DOHH2 (cell line): ENCODE data around the gene SRGAP3.

Source experiments
- EZH2phosphoT487 ChIP-seq: fragments of 200-600 bp; sonication (generic); IDR thresholded peaks from 2 replicates; pipeline ENCODE4 v1.6.1; 2017; ENCODE audit warnings: borderline replicate concordance, mild to moderate bottlenecking, antibody characterized with exemption, low read length, moderate library complexity, mixed read lengths
- TF ChIP-seq, protein P1 (sequence below): fragments of 200-600 bp; sonication (generic); IDR thresholded peaks from one replicate; pipeline ENCODE4 v1.5.1; 2014; ENCODE audit warnings: antibody characterized with exemption, mild to moderate bottlenecking, low read depth, low read length; ENCODE audit not compliant: poor library complexity, severe bottlenecking

DNA sequence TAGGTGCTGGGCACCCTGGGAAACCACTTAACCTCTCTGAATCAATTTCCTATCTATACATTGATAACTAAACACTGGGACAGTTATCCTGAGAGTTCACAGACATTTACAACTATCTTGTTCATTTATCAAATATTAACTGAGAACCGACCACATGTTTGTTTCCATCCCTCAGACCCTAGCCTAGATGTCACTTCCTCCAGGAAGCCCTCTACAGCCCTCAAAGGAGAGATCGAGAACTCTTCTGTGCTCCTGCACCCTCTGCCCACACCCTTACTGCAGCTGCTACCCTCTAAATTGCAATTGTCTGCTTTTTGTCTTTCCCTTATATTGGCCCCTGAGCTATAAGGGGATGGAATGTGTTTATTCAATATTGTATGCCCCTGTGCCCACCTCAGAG, 46.1 kb downstream of the SRGAP3 start:
- TF ChIP-seq, protein P1, sequence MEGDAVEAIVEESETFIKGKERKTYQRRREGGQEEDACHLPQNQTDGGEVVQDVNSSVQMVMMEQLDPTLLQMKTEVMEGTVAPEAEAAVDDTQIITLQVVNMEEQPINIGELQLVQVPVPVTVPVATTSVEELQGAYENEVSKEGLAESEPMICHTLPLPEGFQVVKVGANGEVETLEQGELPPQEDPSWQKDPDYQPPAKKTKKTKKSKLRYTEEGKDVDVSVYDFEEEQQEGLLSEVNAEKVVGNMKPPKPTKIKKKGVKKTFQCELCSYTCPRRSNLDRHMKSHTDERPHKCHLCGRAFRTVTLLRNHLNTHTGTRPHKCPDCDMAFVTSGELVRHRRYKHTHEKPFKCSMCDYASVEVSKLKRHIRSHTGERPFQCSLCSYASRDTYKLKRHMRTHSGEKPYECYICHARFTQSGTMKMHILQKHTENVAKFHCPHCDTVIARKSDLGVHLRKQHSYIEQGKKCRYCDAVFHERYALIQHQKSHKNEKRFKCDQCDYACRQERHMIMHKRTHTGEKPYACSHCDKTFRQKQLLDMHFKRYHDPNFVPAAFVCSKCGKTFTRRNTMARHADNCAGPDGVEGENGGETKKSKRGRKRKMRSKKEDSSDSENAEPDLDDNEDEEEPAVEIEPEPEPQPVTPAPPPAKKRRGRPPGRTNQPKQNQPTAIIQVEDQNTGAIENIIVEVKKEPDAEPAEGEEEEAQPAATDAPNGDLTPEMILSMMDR = no peak
- TF ChIP-seq EZH2phosphoT487 = no peak
